Muscle layer of duodenum (tissue), 2 donors: Measurements from ENCODE around the gene HS2ST1.

Experiments used
- H3K27ac ChIP-seq: one replicate; pipeline ENCODE4 v1.7.0; 2013; ENCODE audit warnings: mild to moderate bottlenecking, low read length
- H3K27me3 ChIP-seq: one replicate; pipeline ENCODE4 v1.7.0; 2013; ENCODE audit warnings: low read depth, mild to moderate bottlenecking, control low read depth, low read length
- H3K36me3 ChIP-seq, 2 donors: one replicate each; pipeline ENCODE4 v1.7.0; 2013; ENCODE audit warnings: low read length in 2 of 2, control low read depth in 1 of 2, mild to moderate bottlenecking in 1 of 2; ENCODE audit not compliant: insufficient read depth in 2 of 2, control insufficient read depth in 1 of 2
- H3K4me1 ChIP-seq, 2 donors: one replicate each; pipeline ENCODE4 v1.7.0; 2013; ENCODE audit warnings: low read length in 2 of 2, mild to moderate bottlenecking in 2 of 2, control low read depth in 1 of 2, moderate library complexity in 1 of 2; ENCODE audit not compliant: insufficient read depth in 2 of 2, control insufficient read depth in 1 of 2
- H3K4me3 ChIP-seq, 2 donors: one replicate each; pipeline ENCODE4 v1.7.0; 2013; ENCODE audit warnings: low read length in 2 of 2, low read depth in 1 of 2, mild to moderate bottlenecking in 1 of 2
- H3K9me3 ChIP-seq, 2 donors: one replicate each; pipeline ENCODE4 v1.7.0; 2013; ENCODE audit warnings: low read length in 2 of 2, control low read depth in 1 of 2, mild to moderate bottlenecking in 1 of 2; ENCODE audit not compliant: control insufficient read depth in 1 of 2
- donor health status: healthy.

Gene HS2ST1

GRCh38 chr1:87094238-87094637 is 179.8 kb downstream of the HS2ST1 start:
- no peaks in the 10 kb centered on the region for H3K27me3 ChIP-seq
- H3K4me3 ChIP-seq = no peak overlapping the region
- H3K27ac ChIP-seq = no peak overlapping the region
- peaks cover 0 to 8% of the 10 kb centered on the region in 2 donors for H3K36me3 ChIP-seq
- no peaks in the 10 kb centered on the region for H3K9me3 ChIP-seq
- no peaks in the 10 kb centered on the region for H3K4me1 ChIP-seq

GRCh38 chr1:87100271-87100670 is 185.8 kb downstream of the HS2ST1 start:
- H3K9me3 ChIP-seq = peaks cover 5 to 9% of the 10 kb centered on the region in 2 donors
- H3K36me3 ChIP-seq = peaks cover 0 to 17% of the 10 kb centered on the region in 2 donors
- no peaks in the 10 kb centered on the region for H3K4me1 ChIP-seq
- no peaks in the 10 kb centered on the region for H3K27me3 ChIP-seq
- no peak overlapping the region for H3K4me3 ChIP-seq
- no peak overlapping the region for H3K27ac ChIP-seq

DNA sequence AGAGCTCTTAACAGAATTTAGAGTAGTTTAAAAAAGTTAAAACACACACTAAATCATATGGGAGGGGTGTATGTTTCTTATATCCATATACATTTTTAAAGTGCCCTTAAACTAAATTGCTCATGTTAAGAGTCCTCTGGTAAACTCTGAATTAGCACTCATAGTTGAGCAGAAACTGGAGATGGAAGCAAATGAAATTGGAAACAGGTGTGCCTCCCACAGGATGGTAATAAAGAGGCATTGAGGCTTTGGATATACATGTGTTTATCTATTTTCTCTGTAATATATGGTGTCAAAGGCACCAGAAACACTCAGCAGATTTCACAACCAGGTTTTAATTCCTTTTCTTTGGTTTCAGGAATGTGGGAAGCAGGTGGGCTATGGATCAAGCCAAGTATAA is 188.6 kb downstream of the HS2ST1 start:
- H3K9me3 ChIP-seq = peaks cover 5 to 9% of the 10 kb centered on the region in 2 donors
- H3K4me3 ChIP-seq = no peak overlapping the region
- no peaks in the 10 kb centered on the region for H3K27me3 ChIP-seq
- H3K27ac ChIP-seq = no peak overlapping the region
- H3K4me1 ChIP-seq = no peaks in the 10 kb centered on the region
- H3K36me3 ChIP-seq = peaks cover 0 to 17% of the 10 kb centered on the region in 2 donors

- peaks cover 0 to 10% of the 10 kb centered on the region in 2 donors for H3K36me3 ChIP-seq
- no peak overlapping the region for H3K4me3 ChIP-seq
- H3K9me3 ChIP-seq = peaks cover 5 to 9% of the 10 kb centered on the region in 2 donors
- H3K27me3 ChIP-seq = no peaks in the 10 kb centered on the region
- no peak overlapping the region for H3K27ac ChIP-seq
- H3K4me1 ChIP-seq = no peaks in the 10 kb centered on the region
Observed at GRCh38 chr1:87104140-87104539, 189.7 kb downstream of the HS2ST1 start.

DNA sequence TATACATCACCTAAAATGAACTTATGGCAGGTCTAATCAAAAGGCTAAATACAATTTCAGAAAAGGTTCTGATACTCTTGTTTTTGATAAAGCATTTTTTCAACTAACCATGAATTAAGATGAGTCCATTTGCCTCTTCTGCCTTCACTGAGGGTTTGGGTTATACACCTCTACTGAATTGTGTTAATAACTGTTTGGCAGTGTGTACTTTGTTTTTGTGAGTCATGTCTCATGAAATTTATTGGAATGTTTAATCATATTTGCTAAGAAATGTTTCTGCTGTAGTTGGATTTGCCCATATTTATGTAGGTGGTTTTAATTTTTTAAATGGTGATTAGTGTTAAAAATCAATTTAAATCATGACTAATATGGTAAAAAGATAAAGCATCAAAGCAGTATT is 190.5 kb downstream of the HS2ST1 start:
- Histone ChIP-seq H3K36me3 (peaks cover 0 to 8% of the 10 kb centered on the region in 2 donors), H3K4me3 (no peak overlapping the region), H3K9me3 (peaks cover 5 to 8% of the 10 kb centered on the region in 2 donors), H3K27me3 (no peaks in the 10 kb centered on the region), H3K4me1 (no peaks in the 10 kb centered on the region), H3K27ac (no peak overlapping the region)

DNA sequence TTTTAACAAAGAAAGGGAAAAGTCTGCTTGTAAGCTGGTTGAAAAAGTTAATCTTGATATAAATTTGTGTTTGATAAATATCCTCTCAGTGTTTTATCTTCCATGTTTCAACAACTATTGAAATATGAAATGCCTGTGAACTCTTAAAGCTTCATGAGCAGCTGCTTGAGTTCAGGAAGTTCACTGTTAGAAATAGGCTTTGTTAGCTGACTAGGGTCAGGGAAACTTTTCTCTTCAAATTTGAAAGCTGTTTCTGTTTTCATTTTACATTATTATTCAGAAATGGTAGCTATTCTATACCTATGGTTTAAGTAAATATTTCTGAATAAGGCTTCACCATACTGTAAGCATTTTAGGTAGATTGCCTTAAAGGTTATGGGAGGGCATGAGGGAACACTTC is 191.7 kb downstream of the HS2ST1 start:
- no peaks in the 10 kb centered on the region for H3K36me3 ChIP-seq
- H3K4me3 ChIP-seq = no peak overlapping the region
- no peaks in the 10 kb centered on the region for H3K9me3 ChIP-seq
- no peaks in the 10 kb centered on the region for H3K4me1 ChIP-seq
- no peak overlapping the region for H3K27ac ChIP-seq
- no peaks in the 10 kb centered on the region for H3K27me3 ChIP-seq

- Histone ChIP-seq H3K36me3 (no peaks in the 10 kb centered on the region), H3K9me3 (no peaks in the 10 kb centered on the region), H3K27ac (no peak overlapping the region), H3K4me1 (no peaks in the 10 kb centered on the region), H3K27me3 (no peaks in the 10 kb centered on the region), H3K4me3 (no peak overlapping the region)
Observed at GRCh38 chr1:87106867-87107266, 192.4 kb downstream of the HS2ST1 start.

GRCh38 chr1:87108228-87108627 is 193.8 kb downstream of the HS2ST1 start:
- Histone ChIP-seq H3K27me3 (no peaks in the 10 kb centered on the region), H3K9me3 (no peaks in the 10 kb centered on the region), H3K36me3 (no peaks in the 10 kb centered on the region), H3K4me1 (no peaks in the 10 kb centered on the region), H3K4me3 (no peak overlapping the region), H3K27ac (no peak overlapping the region)

DNA sequence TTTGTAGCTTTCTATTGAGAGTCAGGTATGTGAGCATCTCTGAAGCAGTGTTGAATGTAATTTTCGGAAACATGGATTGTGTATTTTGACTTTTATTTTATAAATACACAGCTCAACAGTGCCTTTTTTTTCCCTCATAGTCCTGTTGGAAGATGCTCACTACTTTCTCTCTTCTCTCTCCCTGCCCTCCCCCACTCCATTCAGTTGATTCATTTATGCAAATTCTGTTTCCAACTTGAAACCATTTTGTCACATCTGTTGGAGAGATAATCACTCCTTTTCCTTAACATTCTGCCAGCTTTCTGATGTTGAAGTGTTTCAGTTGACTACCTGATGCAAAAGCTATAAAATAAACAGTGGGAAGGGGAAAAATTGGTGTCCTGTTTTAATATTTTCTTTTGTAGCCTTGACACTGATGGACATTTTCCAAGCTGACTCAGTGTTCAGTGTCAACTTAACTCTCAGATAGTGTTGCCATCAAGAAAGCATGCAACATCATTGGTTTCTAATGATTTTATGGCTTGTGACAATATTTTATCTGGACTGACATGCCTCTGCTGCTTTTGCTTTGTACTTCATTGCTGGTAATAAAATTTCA is 194.5 kb downstream of the HS2ST1 start:
- Histone ChIP-seq H3K9me3 (no peaks in the 10 kb centered on the region), H3K27ac (no peak overlapping the region), H3K36me3 (no peaks in the 10 kb centered on the region), H3K27me3 (no peaks in the 10 kb centered on the region), H3K4me1 (no peaks in the 10 kb centered on the region), H3K4me3 (no peak overlapping the region)

- H3K9me3 ChIP-seq = no peaks in the 10 kb centered on the region
- H3K27me3 ChIP-seq = no peaks in the 10 kb centered on the region
- H3K4me3 ChIP-seq = no peak overlapping the region
- H3K36me3 ChIP-seq = no peaks in the 10 kb centered on the region
- H3K4me1 ChIP-seq = no peaks in the 10 kb centered on the region
- no peak overlapping the region for H3K27ac ChIP-seq
Observed at GRCh38 chr1:87111659-87112371, 197.4 kb downstream of the HS2ST1 start.

DNA sequence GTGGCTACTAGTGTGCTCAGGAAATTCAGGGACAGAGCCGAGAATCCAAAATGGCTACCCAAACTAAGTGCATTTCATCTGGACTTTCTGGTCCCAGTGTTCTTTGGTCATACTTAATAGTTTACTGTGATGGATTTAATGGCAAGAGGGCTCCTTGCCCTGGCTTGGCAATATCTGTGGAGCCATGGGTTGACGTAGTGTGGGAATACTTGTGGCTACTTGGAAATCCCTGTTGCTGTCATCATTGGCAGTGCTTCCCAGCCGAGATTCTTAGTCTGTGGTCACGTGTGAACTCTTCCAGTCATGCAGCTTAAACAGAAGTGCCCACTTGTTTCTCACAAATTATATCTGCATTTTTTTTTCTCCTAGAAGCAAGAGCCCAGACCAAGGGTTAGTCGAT is 198.9 kb downstream of the HS2ST1 start:
- Histone ChIP-seq H3K4me3 (no peak overlapping the region), H3K36me3 (no peaks in the 10 kb centered on the region), H3K9me3 (no peaks in the 10 kb centered on the region), H3K27ac (no peak overlapping the region), H3K27me3 (no peaks in the 10 kb centered on the region), H3K4me1 (no peaks in the 10 kb centered on the region)
